ENCODE results near the gene ADGRL3. TPM values are rescaled to one million over a fixed set of nuclear protein-coding genes. Genes with fewer than 3 reads are reported as not detected.

ADGRL3 gene
- total RNA-seq, 1 donor from 2014 or later = not detected

DNA sequence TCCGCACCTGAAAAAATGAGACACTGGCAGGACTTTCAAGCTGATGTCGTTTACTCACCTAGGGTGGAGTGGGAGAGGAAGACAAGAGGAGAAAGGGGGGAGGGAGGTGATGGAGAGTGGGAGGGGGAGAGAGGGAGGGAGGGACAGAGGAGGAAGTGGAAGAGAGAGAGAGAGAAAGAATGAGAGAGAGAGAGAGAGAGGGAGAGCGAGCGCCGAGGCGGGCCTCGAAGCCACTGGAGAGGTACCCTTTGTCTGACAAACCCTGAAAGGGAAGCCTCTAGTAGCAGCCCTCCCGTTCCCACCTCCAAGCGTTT, 296 bp upstream of the ADGRL3 start:
- POLR2A ChIA-PET = no interaction called here
- peaks cover 34% of the 10 kb centered on the region for H3K27me3 Mint-ChIP-seq
- H3K27ac Mint-ChIP-seq = no peak overlapping the region
- H3K36me3 Mint-ChIP-seq (ENCODE audit: low read depth) = no peaks in the 10 kb centered on the region
- ATAC-seq (ENCODE audit: low read depth) (no peak), DNase-seq (no peak)
- peaks cover 4% of the 10 kb centered on the region for H3K9me3 Mint-ChIP-seq
- no peak for TF ChIP-seq CTCF (IDR thresholded peaks at IDR 0.05)
- intact Hi-C loops (cut with micrococcal nuclease) = no loop called here
- peaks cover 1% of the 10 kb centered on the region for H3K4me1 Mint-ChIP-seq
- no peak overlapping the region for H3K4me3 Mint-ChIP-seq
- CTCF ChIA-PET = no interaction called here

- Mint-ChIP-seq H3K4me1 (peaks cover 1% of the 10 kb centered on the region), H3K36me3 (ENCODE audit: low read depth) (no peaks in the 10 kb centered on the region), H3K27me3 (peaks cover 35% of the 10 kb centered on the region), H3K9me3 (peaks cover 10% of the 10 kb centered on the region), H3K27ac (no peak overlapping the region), H3K4me3 (no peak overlapping the region)
- POLR2A ChIA-PET = no interaction called here
- ATAC-seq (ENCODE audit: low read depth) (no peak), DNase-seq (no peak)
- TF ChIP-seq CTCF (IDR thresholded peaks at IDR 0.05) = no peak
- CTCF ChIA-PET = no interaction called here
- intact Hi-C loops (cut with micrococcal nuclease) = no loop called here
Measured at GRCh38 chr4:61200916-61201526, 895 bp downstream of the ADGRL3 start.

- ATAC-seq (ENCODE audit: low read depth) (no peak), DNase-seq (no peak)
- ChIA-PET CTCF (no interaction called here), POLR2A (no interaction called here)
- H3K27me3 Mint-ChIP-seq = peaks cover 35% of the 10 kb centered on the region
- H3K36me3 Mint-ChIP-seq (ENCODE audit: low read depth) = no peaks in the 10 kb centered on the region
- no peak overlapping the region for H3K4me3 Mint-ChIP-seq
- peaks cover 10% of the 10 kb centered on the region for H3K9me3 Mint-ChIP-seq
- H3K4me1 Mint-ChIP-seq = peaks cover 1% of the 10 kb centered on the region
- intact Hi-C loops (cut with micrococcal nuclease) = no loop called here
- H3K27ac Mint-ChIP-seq = no peak overlapping the region
- no peak for TF ChIP-seq CTCF (IDR thresholded peaks at IDR 0.05)
Measured at GRCh38 chr4:61201561-61201960, 1.4 kb downstream of the ADGRL3 start.

GRCh38 chr4:61201961-61202637, 2.0 kb downstream of the ADGRL3 start:
- ChIA-PET POLR2A (no interaction called here), CTCF (no interaction called here)
- Mint-ChIP-seq H3K27ac (no peak overlapping the region), H3K36me3 (ENCODE audit: low read depth) (no peaks in the 10 kb centered on the region), H3K4me1 (peaks cover 1% of the 10 kb centered on the region), H3K27me3 (peaks cover 35% of the 10 kb centered on the region), H3K9me3 (peaks cover 10% of the 10 kb centered on the region), H3K4me3 (no peak overlapping the region)
- intact Hi-C loops (cut with micrococcal nuclease) = no loop called here
- no peak for TF ChIP-seq CTCF (IDR thresholded peaks at IDR 0.05)
- DNase-seq (no peak), ATAC-seq (ENCODE audit: low read depth) (no peak)

DNA sequence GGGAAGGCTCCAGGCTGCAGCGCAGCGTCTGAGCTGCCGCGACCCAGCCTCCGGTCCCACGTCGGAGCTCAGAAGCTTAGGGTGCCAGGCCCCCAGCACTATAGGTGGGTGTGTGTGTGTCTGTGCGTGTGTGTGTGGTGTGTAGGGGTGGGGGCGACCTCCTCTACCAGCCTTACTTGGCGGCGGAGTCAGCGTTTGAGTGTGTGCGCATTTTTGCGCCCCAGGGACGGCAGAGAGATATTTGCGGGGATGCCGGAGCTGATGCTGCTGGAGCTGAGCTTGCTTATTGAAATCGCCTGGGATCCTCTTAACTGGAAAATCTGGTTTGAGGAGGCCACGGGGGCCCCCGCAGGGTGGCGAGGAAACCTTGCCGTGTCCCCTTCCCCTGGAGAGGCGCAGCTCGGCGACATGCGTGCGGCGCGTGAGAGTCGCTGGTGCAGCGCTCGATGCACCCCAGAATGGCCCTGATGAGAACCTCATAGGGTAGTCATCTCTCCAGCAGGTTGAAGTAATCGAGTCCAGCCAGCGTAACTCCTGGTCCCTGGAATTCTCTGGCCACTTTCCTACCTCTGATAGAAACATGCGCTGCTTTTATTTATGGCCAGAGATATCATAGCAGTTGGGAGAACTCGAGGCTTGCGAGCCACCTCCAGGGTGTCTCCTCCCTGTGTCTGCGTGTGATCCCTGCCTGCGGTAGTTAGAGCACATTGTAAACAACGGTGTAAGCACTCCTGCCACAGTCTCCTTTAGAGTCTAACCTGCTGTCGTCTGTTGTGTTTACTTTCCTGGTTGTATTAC, 2.7 kb downstream of the ADGRL3 start:
- DNase-seq (no peak), ATAC-seq (ENCODE audit: low read depth) (no peak)
- Mint-ChIP-seq H3K4me1 (peaks cover 1% of the 10 kb centered on the region), H3K27ac (no peak overlapping the region), H3K4me3 (no peak overlapping the region), H3K27me3 (peaks cover 35% of the 10 kb centered on the region), H3K9me3 (peaks cover 10% of the 10 kb centered on the region), H3K36me3 (ENCODE audit: low read depth) (no peaks in the 10 kb centered on the region)
- CTCF ChIA-PET = no interaction called here
- POLR2A ChIA-PET = no interaction called here
- no peak for TF ChIP-seq CTCF (IDR thresholded peaks at IDR 0.05)
- intact Hi-C loops (cut with micrococcal nuclease) = no loop called here
